ENCODE data around the gene PICALM. TPM values are rescaled to one million over a fixed set of nuclear protein-coding genes. Genes with fewer than 3 reads are reported as not detected.
A peak's percentile ranks its signal among the peaks of the same experiment; 100 is the strongest.

Gene PICALM
- total and polyA plus RNA-seq, 10 of the 15 experiments (the other 5 are each of a cell fraction or from before 2014, with no cell fraction given), result 4.3 to 150 (median 41.8) TPM

DNA sequence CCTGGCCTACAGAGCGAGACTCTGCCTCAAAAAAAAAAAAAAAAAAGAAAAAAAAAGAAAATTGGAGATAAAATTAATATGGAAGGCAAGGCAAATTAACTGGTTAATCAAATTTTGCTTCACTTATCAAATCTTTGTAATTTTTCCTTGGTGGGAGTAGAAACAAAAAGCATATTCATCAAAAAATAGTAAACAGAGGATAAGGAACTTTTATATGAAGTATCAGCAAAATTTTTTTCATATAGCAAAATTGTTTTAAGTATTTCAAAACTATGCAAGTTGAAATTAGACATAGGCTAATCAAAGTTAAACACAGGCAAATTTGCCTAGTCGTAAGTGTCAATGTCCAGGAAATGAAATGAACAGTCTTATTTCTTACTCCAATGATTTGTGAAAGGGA is 33.0 kb downstream of the PICALM start (continued):
- no peak for TF ChIP-seq POLR2AphosphoS5 (IDR thresholded peaks at IDR 0.05; ENCODE audit: low read length)
- TF ChIP-seq, protein P1, sequence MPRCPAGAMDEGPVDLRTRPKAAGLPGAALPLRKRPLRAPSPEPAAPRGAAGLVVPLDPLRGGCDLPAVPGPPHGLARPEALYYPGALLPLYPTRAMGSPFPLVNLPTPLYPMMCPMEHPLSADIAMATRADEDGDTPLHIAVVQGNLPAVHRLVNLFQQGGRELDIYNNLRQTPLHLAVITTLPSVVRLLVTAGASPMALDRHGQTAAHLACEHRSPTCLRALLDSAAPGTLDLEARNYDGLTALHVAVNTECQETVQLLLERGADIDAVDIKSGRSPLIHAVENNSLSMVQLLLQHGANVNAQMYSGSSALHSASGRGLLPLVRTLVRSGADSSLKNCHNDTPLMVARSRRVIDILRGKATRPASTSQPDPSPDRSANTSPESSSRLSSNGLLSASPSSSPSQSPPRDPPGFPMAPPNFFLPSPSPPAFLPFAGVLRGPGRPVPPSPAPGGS (IDR thresholded peaks at IDR 0.05; ENCODE audit: borderline replicate concordance, insufficient read depth, low read depth, low read length, poor library complexity, severe bottlenecking), result no peak

DNA sequence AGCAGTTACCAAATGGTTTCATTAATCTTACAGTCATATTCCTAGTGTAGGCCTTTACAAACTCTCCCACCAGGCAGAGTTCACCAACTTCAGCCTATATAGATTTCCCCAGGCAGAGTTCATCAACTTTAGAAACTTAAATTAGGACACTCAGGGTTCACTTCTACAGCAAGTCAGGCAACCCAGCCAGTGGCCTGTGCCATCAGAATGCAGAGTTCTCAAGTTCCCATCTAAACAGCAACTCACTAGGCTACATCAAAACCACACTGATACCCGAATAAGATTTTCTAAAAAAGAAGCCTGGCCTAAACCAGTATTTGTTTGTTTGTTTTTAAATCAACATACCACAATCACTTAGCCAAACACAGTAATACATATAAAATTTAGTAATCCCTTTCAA is 33.7 kb downstream of the PICALM start:
- ChIA-PET POLR2A (no interaction called here), CTCF (no interaction called here), SMC1A (ENCODE audit: uncharacterized antibody, unreplicated experiment) (interaction anchor here (0.7 to 2.7 kb wide), 2 partner anchors 158 to 230 kb away, joined by 3 to 11 read pairs; no protein-coding TSS in a partner anchor), RAD21 (ENCODE audit: unreplicated experiment) (interaction anchor here (1.1 kb wide), 1 partner anchor 252 kb away, joined by 3 read pairs; no protein-coding TSS in a partner anchor)
- no peak for DNase-seq (ENCODE audit: low read depth, low spot score)
- ATAC-seq, result peak; percentile 18
- Histone ChIP-seq H4K20me1 (ENCODE audit: control insufficient read depth, insufficient read depth) (no peaks in the 10 kb centered on the region), H3K4me1 (ENCODE audit: control insufficient read depth, insufficient read depth, low read length) (peaks cover 2% of the 10 kb centered on the region), H2AFZ (ENCODE audit: control insufficient read depth, low read depth, low read length) (no peak overlapping the region), H3K9ac (ENCODE audit: control insufficient read depth, insufficient read depth, low read length) (no peak overlapping the region), H3K9me3 (replicated peaks; ENCODE audit: control insufficient read depth, insufficient read depth, low read length) (no peaks in the 10 kb centered on the region), H3K4me2 (ENCODE audit: control insufficient read depth, insufficient read depth) (no peak overlapping the region), H3K4me3 (no peak overlapping the region), H3K27ac (ENCODE audit: control insufficient read depth, insufficient read depth) (no peak overlapping the region), H3K36me3 (ENCODE audit: control insufficient read depth in 2 of 2, insufficient read depth in 2 of 2, low read length in 1 of 2) (peaks cover 0 to 6% of the 10 kb centered on the region in 2 experiments; a peak in 3 of 4 replicates), H3K27me3 (replicated peaks in 1 of 2; ENCODE audit: control insufficient read depth in 2 of 2, insufficient read depth in 2 of 2, low read length in 1 of 2) (no peaks in the 10 kb centered on the region), H3K79me2 (ENCODE audit: control insufficient read depth, insufficient read depth, low read length) (peaks cover 83% of the 10 kb centered on the region)
- no TSS peak for BruUV-seq (replicated peaks)
- TF ChIP-seq ESRRA (IDR thresholded peaks at IDR 0.05; ENCODE audit: low read length), result no peak
- TF ChIP-seq GATAD2B (conservative IDR thresholded peaks at IDR 0.05; ENCODE audit: low read depth), result no peak
- 42% methylated on average over 1 of the region's 1 CpG for WGBS (ENCODE audit: insufficient coverage, insufficient replicate concordance, low lambda C conversion rate, missing lambda C conversion rate)
- no peak for FAIRE-seq
- in situ Hi-C loops (cut with MboI) (no loop called here), intact Hi-C loops (cut with micrococcal nuclease; ENCODE audit: unreplicated experiment) (no loop called here)

Data from GM12878 (cell line).